Activated CD8-positive, alpha-beta memory T cell treated with anti-CD3 and anti-CD28 coated beads, Interleukin-2, amount 50 U/mL, for 4 hours (primary cell): ENCODE results near the gene PLA2G4C.
"Not testable (repeated sequence)": the region's sequence is repeated elsewhere in the genome, so short reads cannot be mapped to it uniquely, and the experiment has no call there.

ENCODE experiments used
- DNase-seq: peaks from one replicate; pipeline ENCODE4 v3.0.0-alpha.2; 2020

PLA2G4C gene

GRCh38 chr19:48108997-48109782 is 1.4 kb downstream of the PLA2G4C start:
- DNase-seq, result no peak

- DNase-seq, result no peak
Observed at GRCh38 chr19:48103922-48104321, 6.7 kb downstream of the PLA2G4C start.

GRCh38 chr19:48102870-48103751 is 7.5 kb downstream of the PLA2G4C start:
- DNase-seq, result no peak

GRCh38 chr19:48095612-48096175 is 14.9 kb downstream of the PLA2G4C start:
- DNase-seq, result no peak

- DNase-seq, result no peak
Observed at GRCh38 chr19:48094855-48095203, 15.8 kb downstream of the PLA2G4C start.

- DNase-seq, result no peak
Observed at GRCh38 chr19:48094129-48094854, 16.3 kb downstream of the PLA2G4C start.

GRCh38 chr19:48091111-48091718 is 19.4 kb downstream of the PLA2G4C start:
- not testable (repeated sequence) for DNase-seq

- DNase-seq, result no peak
Observed at GRCh38 chr19:48090281-48090802, 20.3 kb downstream of the PLA2G4C start.

GRCh38 chr19:48088991-48089390 is 21.6 kb downstream of the PLA2G4C start:
- not testable (repeated sequence) for DNase-seq

GRCh38 chr19:48085904-48086864 is 24.4 kb downstream of the PLA2G4C start:
- no peak for DNase-seq

GRCh38 chr19:48085076-48085475 is 25.5 kb downstream of the PLA2G4C start:
- no peak for DNase-seq

GRCh38 chr19:48081106-48081505 is 29.5 kb downstream of the PLA2G4C start:
- no peak for DNase-seq

GRCh38 chr19:48070177-48070769 is 40.3 kb downstream of the PLA2G4C start:
- DNase-seq, result not testable (repeated sequence)

- DNase-seq, result no peak
Observed at GRCh38 chr19:48069435-48069834, 41.2 kb downstream of the PLA2G4C start.

GRCh38 chr19:48064509-48064908 is 46.1 kb downstream of the PLA2G4C start:
- DNase-seq, result no peak

GRCh38 chr19:48061401-48062344 is 48.9 kb downstream of the PLA2G4C start:
- no peak for DNase-seq

GRCh38 chr19:48060381-48060780 is 50.2 kb downstream of the PLA2G4C start:
- no peak for DNase-seq

- no peak for DNase-seq
Observed at GRCh38 chr19:48059331-48059730, 51.3 kb downstream of the PLA2G4C start.

- no peak for DNase-seq
Observed at GRCh38 chr19:48053856-48054255, 56.8 kb downstream of the PLA2G4C start.
